ENCODE measurements around the gene IGSF22.
A peak's percentile ranks its signal among the peaks of the same experiment; 100 is the strongest.
"Not testable (repeated sequence)": the region's sequence is repeated elsewhere in the genome, so short reads cannot be mapped to it uniquely, and the experiment has no call there.

IGSF22 gene

GRCh38 chr11:18665353-18665872 is 60.6 kb downstream of the IGSF22 start:
- H3K36me3 ChIP-seq (replicated peaks in 1 of 2; ENCODE audit: control insufficient read depth in 2 of 2, insufficient read depth in 2 of 2, low read length in 2 of 2); H3K27ac ChIP-seq (replicated peaks; ENCODE audit: low read length); H3K4me2 ChIP-seq (ENCODE audit: insufficient read depth, low read length, poor library complexity, severe bottlenecking); H3K79me1 ChIP-seq (ENCODE audit: low read depth, low read length); H3K4me3 ChIP-seq (ENCODE audit: low read length in 2 of 2); H3K9me3 ChIP-seq (replicated peaks in 1 of 2; ENCODE audit: control insufficient read depth in 2 of 2, insufficient read depth in 1 of 2, low read depth in 1 of 2, low read length in 2 of 2); H2BK5ac ChIP-seq (ENCODE audit: low read length); H3K14ac ChIP-seq (ENCODE audit: low read length); H2AK5ac ChIP-seq (ENCODE audit: low read depth, low read length); H4K8ac ChIP-seq (ENCODE audit: low read depth, low read length); H2BK120ac ChIP-seq (ENCODE audit: low read depth, low read length); H3K9ac ChIP-seq (ENCODE audit: low read depth, low read length, poor library complexity); H2BK12ac ChIP-seq (ENCODE audit: low read length); H3K4ac ChIP-seq (ENCODE audit: low read length); H3K4me1 ChIP-seq (ENCODE audit: control insufficient read depth in 2 of 2, insufficient read depth in 1 of 2, low read depth in 1 of 2, low read length in 2 of 2); H4K91ac ChIP-seq (ENCODE audit: low read depth, low read length, poor library complexity); H2AFZ ChIP-seq (ENCODE audit: low read length); H3K18ac ChIP-seq (ENCODE audit: low read length); H2BK15ac ChIP-seq (ENCODE audit: low read length); DNase-seq (ENCODE audit: low spot score); H3K23ac ChIP-seq (ENCODE audit: low read depth, low read length, poor library complexity); H3K27me3 ChIP-seq (ENCODE audit: control insufficient read depth in 3 of 3, insufficient read depth in 3 of 3, low read depth in 1 of 3, low read length in 3 of 3): not testable (repeated sequence)
- no CpG with 5 or more reads among the region's 10 CpGs for WGBS, 2 donors (ENCODE audit: extremely low coverage in 2 of 2, insufficient read length in 2 of 2, insufficient replicate concordance in 1 of 2)

GRCh38 chr11:18657673-18658072 is 68.3 kb downstream of the IGSF22 start:
- H3K79me1 ChIP-seq (ENCODE audit: low read depth, low read length), result no peaks in the 10 kb centered on the region
- no peak overlapping the region for H3K4me2 ChIP-seq (ENCODE audit: insufficient read depth, low read length, poor library complexity, severe bottlenecking)
- H3K27me3 ChIP-seq (ENCODE audit: control insufficient read depth in 3 of 3, insufficient read depth in 3 of 3, low read depth in 1 of 3, low read length in 3 of 3), result no peaks in the 10 kb centered on the region
- no peak overlapping the region for H2AK5ac ChIP-seq (ENCODE audit: low read depth, low read length)
- H2BK12ac ChIP-seq (ENCODE audit: low read length), result no peak overlapping the region
- H2BK5ac ChIP-seq (ENCODE audit: low read length), result no peak overlapping the region
- H2AFZ ChIP-seq (ENCODE audit: low read length), result peak overlapping the region; percentile 65
- no peak overlapping the region for H2BK120ac ChIP-seq (ENCODE audit: low read depth, low read length)
- H4K8ac ChIP-seq (ENCODE audit: low read depth, low read length), result no peak overlapping the region
- no peak overlapping the region for H3K4ac ChIP-seq (ENCODE audit: low read length)
- H3K9me3 ChIP-seq (replicated peaks in 1 of 2; ENCODE audit: control insufficient read depth in 2 of 2, insufficient read depth in 1 of 2, low read depth in 1 of 2, low read length in 2 of 2), result no peaks in the 10 kb centered on the region
- no peak overlapping the region for H3K27ac ChIP-seq (replicated peaks; ENCODE audit: low read length)
- DNase-seq (ENCODE audit: low spot score), result no peak
- no peak overlapping the region for H3K23ac ChIP-seq (ENCODE audit: low read depth, low read length, poor library complexity)
- H3K36me3 ChIP-seq (replicated peaks in 1 of 2; ENCODE audit: control insufficient read depth in 2 of 2, insufficient read depth in 2 of 2, low read length in 2 of 2), result no peaks in the 10 kb centered on the region
- no peak overlapping the region for H3K14ac ChIP-seq (ENCODE audit: low read length)
- no peak overlapping the region for H2BK15ac ChIP-seq (ENCODE audit: low read length)
- H4K91ac ChIP-seq (ENCODE audit: low read depth, low read length, poor library complexity), result no peak overlapping the region
- no peak overlapping the region for H3K9ac ChIP-seq (ENCODE audit: low read depth, low read length, poor library complexity)
- H3K4me3 ChIP-seq (ENCODE audit: low read length in 2 of 2), result no peak overlapping the region
- no peaks in the 10 kb centered on the region for H3K4me1 ChIP-seq (ENCODE audit: control insufficient read depth in 2 of 2, insufficient read depth in 1 of 2, low read depth in 1 of 2, low read length in 2 of 2)
- WGBS, 2 donors (ENCODE audit: extremely low coverage in 2 of 2, insufficient read length in 2 of 2, insufficient replicate concordance in 1 of 2), result no CpG with 5 or more reads among the region's 5 CpGs
- H3K18ac ChIP-seq (ENCODE audit: low read length), result no peak overlapping the region

All from neuronal stem cell (in vitro differentiated cells).